ENCODE data around the gene EEF1AKMT2.

The EEF1AKMT2 gene

GRCh38 chr10:124727361-124727960 lies 64.2 kb downstream of the EEF1AKMT2 start:
- Mint-ChIP-seq H3K4me3 (peak overlapping the region in 1 of 2 donors; percentile 28), H3K36me3 (peaks cover 2 to 19% of the 10 kb centered on the region in 2 donors), H3K4me1 (peaks cover 74 to 95% of the 10 kb centered on the region in 2 donors), H3K27me3 (no peaks in the 10 kb centered on the region), H3K27ac (peak overlapping the region; percentile 95), H3K9me3 (no peaks in the 10 kb centered on the region)
- ATAC-seq (replicated peaks) (no peak), DNase-seq (no peak)

GRCh38 chr10:124725791-124726190 lies 65.9 kb downstream of the EEF1AKMT2 start:
- H3K36me3 Mint-ChIP-seq = peaks cover 2 to 26% of the 10 kb centered on the region in 2 donors
- ATAC-seq (replicated peaks) (no peak), DNase-seq (no peak)
- H3K4me1 Mint-ChIP-seq = peaks cover 77 to 97% of the 10 kb centered on the region in 2 donors
- H3K9me3 Mint-ChIP-seq = no peaks in the 10 kb centered on the region
- no peak overlapping the region for H3K4me3 Mint-ChIP-seq
- no peaks in the 10 kb centered on the region for H3K27me3 Mint-ChIP-seq
- peak overlapping the region; percentile 67 for H3K27ac Mint-ChIP-seq

- no peak for DNase-seq
- no peak for ATAC-seq (replicated peaks)
- peaks cover 2 to 26% of the 10 kb centered on the region in 2 donors for H3K36me3 Mint-ChIP-seq
- peaks cover 74 to 91% of the 10 kb centered on the region in 2 donors for H3K4me1 Mint-ChIP-seq
- peak overlapping the region in 1 of 2 donors; percentile 18 for H3K4me3 Mint-ChIP-seq
- no peaks in the 10 kb centered on the region for H3K27me3 Mint-ChIP-seq
- no peaks in the 10 kb centered on the region for H3K9me3 Mint-ChIP-seq
- peak overlapping the region; percentile 96 for H3K27ac Mint-ChIP-seq
These were observed 66.5 kb downstream of the EEF1AKMT2 start for GRCh38 chr10:124725171-124725631.

GRCh38 chr10:124724279-124725027 lies 67.2 kb downstream of the EEF1AKMT2 start:
- Mint-ChIP-seq H3K27me3 (no peaks in the 10 kb centered on the region), H3K4me3 (peak overlapping the region; percentile 55 to 80), H3K4me1 (peaks cover 69 to 88% of the 10 kb centered on the region in 2 donors), H3K36me3 (peaks cover 3 to 21% of the 10 kb centered on the region in 2 donors), H3K27ac (peak overlapping the region; percentile 96), H3K9me3 (no peaks in the 10 kb centered on the region)
- DNase-seq = no peak
- no peak for ATAC-seq (replicated peaks)

- DNase-seq (no peak), ATAC-seq (replicated peaks) (no peak)
- H3K9me3 Mint-ChIP-seq = no peaks in the 10 kb centered on the region
- peak overlapping the region; percentile 96 for H3K27ac Mint-ChIP-seq
- peaks cover 69 to 88% of the 10 kb centered on the region in 2 donors for H3K4me1 Mint-ChIP-seq
- no peaks in the 10 kb centered on the region for H3K27me3 Mint-ChIP-seq
- peaks cover 3 to 21% of the 10 kb centered on the region in 2 donors for H3K36me3 Mint-ChIP-seq
- H3K4me3 Mint-ChIP-seq = peak overlapping the region; percentile 55 to 80
These were observed 67.9 kb downstream of the EEF1AKMT2 start for GRCh38 chr10:124723826-124724225.

GRCh38 chr10:124722798-124723783 lies 68.6 kb downstream of the EEF1AKMT2 start:
- DNase-seq (peak; percentile 72), ATAC-seq (replicated peaks) (peak; percentile 64 to 71)
- Mint-ChIP-seq H3K9me3 (no peaks in the 10 kb centered on the region), H3K27me3 (no peaks in the 10 kb centered on the region), H3K36me3 (peaks cover 3 to 21% of the 10 kb centered on the region in 2 donors), H3K4me3 (peak overlapping the region; percentile 55 to 80), H3K4me1 (peaks cover 63 to 88% of the 10 kb centered on the region in 2 donors), H3K27ac (peak overlapping the region; percentile 96)

- Mint-ChIP-seq H3K27me3 (no peaks in the 10 kb centered on the region), H3K4me3 (peak overlapping the region; percentile 12 to 71)
- ATAC-seq (replicated peaks) = no peak
These were observed 70.2 kb downstream of the EEF1AKMT2 start for GRCh38 chr10:124721330-124722045.

GRCh38 chr10:124719213-124719851 lies 72.4 kb downstream of the EEF1AKMT2 start:
- Mint-ChIP-seq H3K4me1 (peaks cover 68 to 87% of the 10 kb centered on the region in 2 donors), H3K4me3 (peak overlapping the region; percentile 60 to 76), H3K27ac (peak overlapping the region; percentile 72), H3K9me3 (no peaks in the 10 kb centered on the region), H3K36me3 (peaks cover 8 to 24% of the 10 kb centered on the region in 2 donors), H3K27me3 (no peaks in the 10 kb centered on the region)
- peak; percentile 75 for DNase-seq
- peak; percentile 64 to 66 for ATAC-seq (replicated peaks)

More at GRCh38 chr10:124721330-124722045, 70.2 kb downstream of the EEF1AKMT2 start:
- Mint-ChIP-seq H3K36me3 (peaks cover 3 to 26% of the 10 kb centered on the region in 2 donors), H3K9me3 (no peaks in the 10 kb centered on the region), H3K27ac (peak overlapping the region; percentile 96), H3K4me1 (peaks cover 70 to 88% of the 10 kb centered on the region in 2 donors)
- no peak for DNase-seq

GRCh38 chr10:124717911-124718741 lies 73.6 kb downstream of the EEF1AKMT2 start:
- H3K27ac Mint-ChIP-seq = peak overlapping the region; percentile 72
- H3K36me3 Mint-ChIP-seq = peaks cover 8 to 19% of the 10 kb centered on the region in 2 donors
- H3K4me1 Mint-ChIP-seq = peaks cover 64 to 87% of the 10 kb centered on the region in 2 donors
- peak; percentile 81 to 85 for ATAC-seq (replicated peaks)
- peak; percentile 87 for DNase-seq
- H3K4me3 Mint-ChIP-seq = peak overlapping the region; percentile 58 to 76
- no peaks in the 10 kb centered on the region for H3K27me3 Mint-ChIP-seq
- H3K9me3 Mint-ChIP-seq = no peaks in the 10 kb centered on the region

GRCh38 chr10:124717041-124717757 lies 74.5 kb downstream of the EEF1AKMT2 start:
- Mint-ChIP-seq H3K4me1 (peaks cover 66 to 87% of the 10 kb centered on the region in 2 donors), H3K27ac (peak overlapping the region; percentile 72), H3K27me3 (no peaks in the 10 kb centered on the region), H3K4me3 (peak overlapping the region; percentile 7 to 76), H3K36me3 (peaks cover 6 to 23% of the 10 kb centered on the region in 2 donors), H3K9me3 (no peaks in the 10 kb centered on the region)
- DNase-seq (no peak), ATAC-seq (replicated peaks) (no peak)

GRCh38 chr10:124716369-124716768 lies 75.3 kb downstream of the EEF1AKMT2 start:
- Mint-ChIP-seq H3K36me3 (peaks cover 6 to 17% of the 10 kb centered on the region in 2 donors), H3K27ac (peak overlapping the region; percentile 82), H3K4me1 (peaks cover 60 to 79% of the 10 kb centered on the region in 2 donors), H3K9me3 (no peaks in the 10 kb centered on the region), H3K4me3 (peak overlapping the region in 1 of 2 donors; percentile 12), H3K27me3 (no peaks in the 10 kb centered on the region)
- DNase-seq (no peak), ATAC-seq (replicated peaks) (no peak)

GRCh38 chr10:124715439-124715838 lies 76.2 kb downstream of the EEF1AKMT2 start:
- DNase-seq = no peak
- Mint-ChIP-seq H3K27me3 (no peaks in the 10 kb centered on the region), H3K36me3 (peaks cover 6 to 21% of the 10 kb centered on the region in 2 donors), H3K27ac (peak overlapping the region; percentile 38), H3K4me3 (no peak overlapping the region), H3K4me1 (peaks cover 62 to 83% of the 10 kb centered on the region in 2 donors), H3K9me3 (no peaks in the 10 kb centered on the region)
- ATAC-seq (replicated peaks) = no peak
